GM18870 (cell line): ENCODE measurements around the gene CYB5R3.
A peak's percentile ranks its signal among the peaks of the same experiment; 100 is the strongest.
"Not testable (repeated sequence)": the region's sequence is repeated elsewhere in the genome, so short reads cannot be mapped to it uniquely, and the experiment has no call there.

ENCODE experiments used
- ATAC-seq: cut with Tn5 transposase; IDR thresholded peaks from one replicate; pipeline ENCODE4 v1.9.1; 2021; ENCODE audit warnings: moderate library complexity; ENCODE audit not compliant: unreplicated experiment

CYB5R3 gene

GRCh38 chr22:42679691-42680090 lies 30.5 kb upstream of the CYB5R3 start:
- no peak for ATAC-seq

GRCh38 chr22:42678894-42679293 lies 29.7 kb upstream of the CYB5R3 start:
- no peak for ATAC-seq

GRCh38 chr22:42677936-42678335 lies 28.7 kb upstream of the CYB5R3 start:
- ATAC-seq = not testable (repeated sequence)

DNA sequence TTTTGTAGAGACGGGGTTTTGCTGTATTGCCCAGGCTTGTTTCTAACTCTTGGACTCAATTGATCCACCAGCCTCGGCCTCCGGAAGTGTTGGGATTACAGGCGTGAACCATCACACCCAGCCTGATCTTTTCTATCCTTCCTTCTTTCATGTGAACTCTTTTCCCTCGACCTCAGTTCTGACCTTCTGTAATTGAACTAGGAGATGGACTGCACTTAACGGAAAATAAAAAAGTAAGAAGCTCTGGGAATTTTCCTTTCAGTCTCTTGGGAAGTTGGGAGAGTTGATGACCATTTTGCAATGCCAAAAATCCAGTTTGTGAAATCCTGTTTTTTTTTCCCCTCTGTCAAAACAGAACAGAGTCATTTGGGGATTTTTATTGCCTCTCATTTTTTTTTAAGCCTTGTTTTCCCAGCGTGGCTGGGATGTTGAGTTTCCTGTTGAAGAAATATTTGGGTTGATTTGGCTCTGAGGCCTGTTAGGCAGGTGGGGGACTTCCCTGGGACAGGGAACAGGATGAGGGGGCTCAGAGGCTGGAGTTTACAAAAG lies 26.9 kb upstream of the CYB5R3 start:
- ATAC-seq = no peak

DNA sequence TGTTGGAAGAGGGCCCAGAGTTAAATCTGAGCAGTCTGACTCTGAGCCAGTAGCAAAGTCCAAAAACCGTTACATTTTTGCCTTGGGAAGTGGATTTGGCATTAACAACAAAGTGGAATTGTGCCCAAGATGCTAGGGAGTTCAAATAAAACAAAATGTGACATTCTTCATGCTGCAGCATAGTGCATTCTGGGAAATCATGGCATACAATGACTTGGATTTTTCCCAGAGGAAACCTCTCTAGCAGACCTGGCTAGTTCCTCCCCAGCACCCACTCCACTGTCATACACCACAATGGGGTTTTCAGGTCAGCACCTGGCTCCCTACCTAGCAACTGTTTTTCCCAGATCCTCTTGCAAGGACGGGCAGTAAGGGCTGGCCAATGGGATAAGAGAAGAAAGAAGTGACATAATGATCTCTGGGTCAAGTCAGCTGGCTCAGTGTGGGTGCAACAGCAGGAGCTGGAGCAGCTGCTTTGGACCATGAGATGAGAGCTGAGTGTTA lies 24.8 kb upstream of the CYB5R3 start:
- ATAC-seq = no peak

GRCh38 chr22:42673071-42673470 lies 23.9 kb upstream of the CYB5R3 start:
- ATAC-seq = not testable (repeated sequence)

DNA sequence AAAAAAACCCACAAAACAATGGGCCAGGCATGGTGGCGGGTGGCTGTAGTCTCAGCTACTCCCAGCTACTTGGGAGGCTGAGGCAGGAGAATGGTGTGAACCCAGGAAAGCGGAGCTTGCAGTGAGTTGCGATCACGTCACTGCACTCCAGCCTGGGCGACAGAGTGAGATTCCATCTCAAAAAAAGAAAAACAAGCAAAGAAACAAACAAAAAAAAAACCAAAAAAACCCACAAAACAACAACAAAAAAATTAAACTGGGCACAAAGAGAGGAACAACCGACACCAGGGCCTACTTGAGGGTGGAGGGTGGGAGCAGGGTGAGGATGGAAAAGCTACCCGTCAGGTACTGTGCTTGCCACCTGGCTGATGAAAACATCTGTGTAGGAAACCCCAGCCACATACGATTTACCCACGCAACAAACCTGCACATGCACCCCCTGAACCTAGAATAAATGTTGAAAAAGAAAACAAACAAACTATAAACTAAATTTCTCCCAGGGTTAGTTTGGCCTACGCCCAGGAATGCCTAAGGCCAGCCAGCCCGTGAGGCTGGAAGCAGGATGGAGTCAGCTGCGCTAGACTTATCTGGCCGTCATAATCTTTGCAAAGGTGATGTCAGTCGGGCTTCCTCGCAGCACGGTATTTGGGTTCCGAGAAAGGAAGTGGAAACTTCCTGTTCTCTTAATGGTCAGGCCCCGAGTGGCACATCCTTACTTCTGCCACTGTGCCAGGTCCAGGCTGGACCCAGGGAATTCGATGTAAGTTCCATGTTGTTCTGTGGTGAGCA lies 21.9 kb upstream of the CYB5R3 start:
- no peak for ATAC-seq

DNA sequence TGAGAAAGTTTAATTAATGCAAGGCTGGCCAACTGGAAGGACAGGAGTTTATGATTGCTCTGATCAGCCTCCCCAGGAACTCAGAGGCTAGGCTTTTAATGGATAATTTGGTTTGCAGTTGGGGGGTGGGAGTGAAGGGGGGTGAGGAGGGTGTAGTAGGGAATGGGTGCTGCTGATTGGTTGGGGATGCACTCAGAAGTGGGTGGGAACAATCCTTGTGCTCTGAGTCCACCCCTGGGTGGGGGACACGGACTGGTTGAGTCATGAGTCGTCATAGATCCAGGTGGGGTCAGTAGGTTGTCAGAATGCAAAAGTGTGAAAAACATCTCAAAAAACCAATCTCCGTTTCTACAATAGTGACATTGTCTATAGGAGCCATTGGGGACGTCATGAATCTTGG lies 20.9 kb upstream of the CYB5R3 start:
- no peak for ATAC-seq

DNA sequence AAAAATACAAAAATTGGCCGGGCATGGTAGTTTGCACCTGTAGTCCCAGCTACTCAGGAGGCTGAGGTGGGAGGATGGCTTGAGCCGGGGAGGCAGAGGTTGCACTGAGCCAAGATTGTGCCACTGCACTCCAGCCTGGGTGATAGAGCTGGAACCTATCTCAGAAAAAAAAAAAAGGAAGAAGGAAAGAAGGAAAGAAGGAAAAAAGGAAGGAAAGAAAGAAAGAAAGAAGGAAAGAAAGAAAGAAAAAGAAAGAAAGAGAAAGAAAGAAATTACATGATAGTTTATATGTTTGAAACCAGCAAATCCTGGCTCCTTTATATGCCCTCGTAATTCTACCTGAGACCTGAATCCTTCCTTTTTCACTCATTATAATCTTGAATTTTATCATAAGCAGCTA lies 17.2 kb upstream of the CYB5R3 start:
- not testable (repeated sequence) for ATAC-seq

GRCh38 chr22:42664976-42665831 lies 16.0 kb upstream of the CYB5R3 start:
- ATAC-seq = peak; percentile 36

DNA sequence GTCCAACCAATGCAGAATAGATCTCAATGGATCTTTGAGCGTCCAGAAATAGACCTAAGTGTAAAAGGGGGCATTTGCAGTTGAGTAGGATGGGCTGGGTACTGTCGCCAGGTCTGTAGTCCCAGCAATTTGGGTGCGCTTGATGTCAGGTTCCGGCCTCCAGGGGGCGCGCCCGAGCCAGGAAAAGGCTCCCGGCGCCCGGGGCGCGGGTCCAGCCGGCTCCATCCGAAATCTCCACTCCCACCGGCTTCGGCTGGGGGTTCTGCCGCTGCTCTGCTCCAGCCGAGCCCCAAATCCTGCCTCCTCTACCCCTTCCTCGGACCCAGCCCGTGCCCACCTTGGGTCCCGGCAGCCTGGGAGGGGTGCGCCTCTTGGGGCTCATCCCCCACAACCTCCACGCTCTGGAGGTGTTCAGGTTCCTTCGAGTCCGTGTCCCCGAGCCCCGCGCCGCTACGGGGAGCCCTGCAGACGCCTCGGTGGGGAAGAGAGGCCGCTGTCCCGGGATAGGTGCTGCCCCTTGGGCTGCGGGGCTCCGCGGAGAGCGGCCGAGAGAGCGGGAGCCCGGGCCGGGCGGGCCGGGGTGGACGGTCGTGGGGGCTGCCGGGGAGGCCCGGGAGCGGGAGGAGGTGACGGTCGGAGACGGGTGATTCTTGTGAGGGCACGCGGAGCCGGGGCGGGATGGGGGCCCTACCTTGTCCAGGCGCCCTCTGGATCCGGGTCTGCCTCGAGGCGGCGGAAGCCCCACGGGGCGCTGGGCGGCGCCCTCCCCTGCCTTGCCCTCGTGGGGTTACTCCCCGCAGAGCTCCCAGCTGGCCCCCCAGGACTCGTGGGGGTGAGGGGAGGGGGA lies 13.0 kb upstream of the CYB5R3 start:
- no peak for ATAC-seq

- no peak for ATAC-seq
Measured at GRCh38 chr22:42656578-42656977, 7.4 kb upstream of the CYB5R3 start.

GRCh38 chr22:42655693-42656092 lies 6.5 kb upstream of the CYB5R3 start:
- ATAC-seq = no peak

DNA sequence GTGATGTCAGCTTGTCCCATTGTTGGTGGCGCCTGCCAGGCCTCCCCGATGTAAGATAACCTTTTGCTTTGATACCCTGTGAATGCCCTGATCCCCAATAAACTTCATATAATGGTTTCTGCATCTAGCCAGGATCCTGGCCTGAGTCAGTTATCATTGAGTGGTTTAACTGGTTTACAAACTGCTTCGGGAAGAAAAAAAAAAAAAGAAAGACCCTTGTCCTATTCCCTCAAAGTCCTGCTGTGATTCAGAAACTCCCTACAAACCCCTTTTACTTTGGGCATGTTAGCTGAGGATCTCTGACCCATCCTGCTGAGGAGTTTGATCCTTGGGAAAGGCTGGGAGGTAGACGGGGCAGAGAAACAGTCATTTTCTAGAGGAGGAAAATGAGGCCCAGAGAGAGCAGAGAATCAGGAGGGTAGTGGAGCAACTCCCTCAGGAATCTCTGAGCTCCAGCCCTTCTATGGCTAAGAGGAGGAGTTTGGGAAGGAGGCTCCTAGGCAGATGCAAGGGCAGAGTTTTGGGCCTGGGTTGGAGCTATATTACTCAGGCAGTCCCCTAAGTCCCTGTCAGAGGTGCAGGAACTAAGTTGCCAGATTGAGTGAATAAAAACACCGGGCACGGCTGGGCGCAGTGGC lies 5.4 kb upstream of the CYB5R3 start:
- ATAC-seq = no peak

DNA sequence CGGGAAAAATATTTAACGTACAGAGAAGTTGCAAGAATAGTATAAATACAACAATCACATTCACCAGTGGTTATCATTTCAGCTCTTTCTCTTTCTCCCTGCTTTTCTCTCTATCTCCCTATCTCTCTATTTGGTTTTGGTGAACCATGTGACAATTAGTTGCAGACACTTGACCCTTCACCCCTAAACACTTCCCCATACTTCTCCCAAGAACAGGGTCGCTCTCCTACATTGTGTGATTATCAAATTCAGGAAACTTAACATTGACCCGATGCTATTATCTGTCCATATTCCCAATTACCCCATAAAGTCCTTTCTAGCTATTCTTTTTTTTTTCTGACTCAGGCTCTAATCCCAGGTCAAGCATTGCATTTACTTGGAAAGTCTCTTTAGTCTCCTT lies 4.8 kb upstream of the CYB5R3 start:
- no peak for ATAC-seq

DNA sequence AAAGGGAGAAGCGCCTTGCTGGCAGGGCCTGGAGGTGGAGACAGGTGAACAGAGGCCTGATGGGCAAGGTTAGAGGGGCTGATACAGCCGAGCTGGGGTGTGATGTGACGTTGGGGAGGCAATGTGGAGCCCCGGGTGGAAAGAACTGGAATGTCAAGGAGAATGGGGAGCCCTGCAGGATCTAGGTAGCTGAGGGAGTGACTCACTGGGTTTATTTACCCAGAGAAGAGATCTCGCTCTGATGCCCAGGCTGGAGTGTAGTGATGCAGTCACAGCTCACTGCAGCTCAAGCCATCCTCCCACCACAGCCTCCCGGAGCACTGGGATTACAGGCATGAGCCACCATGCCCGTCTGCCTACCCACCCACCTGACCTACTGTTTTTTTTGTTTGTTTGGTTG lies 1.9 kb upstream of the CYB5R3 start:
- no peak for ATAC-seq

- no peak for ATAC-seq
Measured at GRCh38 chr22:42648368-42649245, 585 bp downstream of the CYB5R3 start.

- ATAC-seq = no peak
Measured at GRCh38 chr22:42648017-42648367, 1.2 kb downstream of the CYB5R3 start.
